BLaER1 treated with 17β-estradiol and CSF1 and Interleukin-3, amounts not matched to agents 10 nM and 100 nM (cell line): Measurements from ENCODE around the gene DHRS3.

ENCODE experiments used
- H3K27ac ChIP-seq, 11 experiments: shearing (Covaris generic); formaldehyde crosslinking; 2 replicates each; pipeline ENCODE4 v1.8.1; 2022
- H3K27me3 ChIP-seq, 11 experiments: shearing (Covaris generic); formaldehyde crosslinking; 2 replicates each; pipeline ENCODE4 v1.8.1; 2022
- H3K36me3 ChIP-seq, 11 experiments: shearing (Covaris generic); formaldehyde crosslinking; 2 replicates each; pipeline ENCODE4 v1.8.1; 2022
- H3K4me1 ChIP-seq, 10 experiments: shearing (Covaris generic); formaldehyde crosslinking; 2 replicates each; pipeline ENCODE4 v1.8.1; 2022
- H3K4me2 ChIP-seq, 11 experiments: shearing (Covaris generic); formaldehyde crosslinking; 2 replicates each; pipeline ENCODE4 v1.8.1; 2022
- H3K4me3 ChIP-seq, 10 experiments: shearing (Covaris generic); formaldehyde crosslinking; 2 replicates each; pipeline ENCODE4 v1.8.1; 2022
- H3K9ac ChIP-seq, 11 experiments: shearing (Covaris generic); formaldehyde crosslinking; 2 replicates each; pipeline ENCODE4 v1.8.1; 2022
- H3K9me3 ChIP-seq, 11 experiments: shearing (Covaris generic); formaldehyde crosslinking; replicated peaks in 1 of 11; 2 replicates each; pipeline ENCODE4 v1.8.1; 2022
- H4K20me1 ChIP-seq, 11 experiments: shearing (Covaris generic); formaldehyde crosslinking; 2 replicates each; pipeline ENCODE4 v1.8.1; 2022
- Cebpa-rat ChIP-seq, 11 experiments: shearing (Covaris generic); IDR thresholded peaks; 2 replicates each; pipeline ENCODE4 v1.8.1; 2022

Gene DHRS3

GRCh38 chr1:12643785-12644184, 25.8 kb upstream of the DHRS3 start, which contains the start of gene AADACL4:
TSS of gene AADACL4 (plus strand) at chr1:12644085. CDS start at chr1:12644547, 462 bp downstream.
- TF ChIP-seq Cebpa-rat (IDR thresholded peaks at IDR 0.05): no peak
- Histone ChIP-seq H3K9ac (no peak within 1 kb of the TSS), H4K20me1 (no peaks in the 10 kb centered on the region), H3K27ac (no peak within 1 kb of the TSS), H3K27me3 (no peaks in the 10 kb centered on the region), H3K4me2 (no peak within 1 kb of the TSS), H3K4me3 (no peak within 1 kb of the TSS), H3K9me3 (peaks cover 36 to 54% (median 39%) of the 10 kb centered on the region in 11 experiments), H3K4me1 (peaks cover 0 to 10% (median 8%) of the 10 kb centered on the region in 10 experiments; a peak in 9 of 20 replicates), H3K36me3 (peaks cover 0 to 7% (median 0%) of the 10 kb centered on the region in 11 experiments; a peak in 4 of 22 replicates)

- Histone ChIP-seq H3K36me3 (peaks cover 0 to 7% (median 0%) of the 10 kb centered on the region in 11 experiments; a peak in 4 of 22 replicates), H3K4me1 (peaks cover 0 to 6% (median 2%) of the 10 kb centered on the region in 10 experiments; a peak in 7 of 20 replicates), H4K20me1 (no peaks in the 10 kb centered on the region), H3K4me3 (no peak overlapping the region), H3K9ac (no peak overlapping the region), H3K27me3 (no peaks in the 10 kb centered on the region), H3K9me3 (peaks cover 43 to 61% (median 46%) of the 10 kb centered on the region in 11 experiments), H3K27ac (no peak overlapping the region), H3K4me2 (no peak overlapping the region)
- no peak for TF ChIP-seq Cebpa-rat (IDR thresholded peaks at IDR 0.05)
Observed at GRCh38 chr1:12643079-12643478, 25.1 kb upstream of the DHRS3 start.

DNA sequence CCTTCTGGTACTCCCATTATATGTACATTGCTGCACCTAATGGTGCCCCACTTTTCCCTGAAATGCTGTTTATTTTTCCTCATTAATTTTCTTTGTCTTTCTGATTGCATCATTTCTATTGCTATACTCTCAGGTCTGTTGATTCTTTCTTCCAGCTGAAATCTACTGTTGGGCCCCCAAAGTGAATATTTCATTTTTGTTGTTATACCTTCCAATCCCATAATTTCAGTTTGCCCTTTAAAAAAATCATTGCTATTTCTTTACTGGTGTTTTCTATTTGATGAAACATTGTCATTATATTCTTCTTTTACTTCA, 22.9 kb upstream of the DHRS3 start:
- Histone ChIP-seq H3K9me3 (peaks cover 50 to 83% (median 62%) of the 10 kb centered on the region in 11 experiments), H3K9ac (no peak overlapping the region), H3K4me3 (no peak overlapping the region), H3K4me1 (peaks cover 0 to 12% (median 11%) of the 10 kb centered on the region in 10 experiments; a peak in 17 of 20 replicates), H3K4me2 (no peak overlapping the region), H3K27ac (no peak overlapping the region), H3K27me3 (no peaks in the 10 kb centered on the region), H4K20me1 (no peaks in the 10 kb centered on the region), H3K36me3 (peaks cover 0 to 7% (median 0%) of the 10 kb centered on the region in 11 experiments; a peak in 4 of 22 replicates)
- TF ChIP-seq Cebpa-rat (IDR thresholded peaks at IDR 0.05): no peak

DNA sequence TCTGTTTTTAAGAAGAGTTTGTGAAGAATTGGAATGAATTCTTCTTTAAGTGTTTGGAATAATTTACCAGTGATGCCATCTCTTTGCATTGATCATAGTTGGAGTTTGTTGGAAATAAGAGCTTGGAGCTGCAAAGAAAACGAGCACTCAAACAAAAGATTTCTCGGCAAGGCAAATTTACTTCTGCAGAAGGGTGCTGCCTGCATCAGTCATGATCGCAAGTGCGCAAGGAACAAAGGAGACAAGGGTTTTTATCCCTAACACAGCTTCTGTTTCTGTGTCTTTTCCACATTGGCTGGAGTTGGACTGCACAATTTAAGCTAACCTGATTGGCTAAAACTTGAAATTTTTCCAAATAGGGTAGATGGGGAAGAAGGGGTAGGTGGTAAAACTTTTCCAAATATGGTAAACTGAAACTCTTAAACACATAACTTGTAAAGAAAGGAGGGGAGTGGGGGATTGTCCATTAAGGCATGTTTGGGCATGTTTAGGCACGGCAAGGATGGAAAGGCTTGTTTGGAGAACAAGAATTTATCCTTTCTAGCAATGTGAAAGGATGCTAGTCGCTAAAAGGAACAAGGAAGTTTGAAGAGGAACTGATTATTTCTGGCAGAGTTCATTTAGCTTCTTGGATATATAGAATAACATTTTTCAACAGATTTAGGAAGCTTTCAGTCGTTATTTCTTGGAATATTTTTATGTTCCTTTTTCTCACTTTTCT, 22.4 kb upstream of the DHRS3 start:
- Histone ChIP-seq H3K4me2 (no peak overlapping the region), H3K4me1 (peaks cover 0 to 17% (median 12%) of the 10 kb centered on the region in 10 experiments; a peak in 17 of 20 replicates), H3K9me3 (peaks cover 52 to 88% (median 66%) of the 10 kb centered on the region in 11 experiments), H4K20me1 (no peaks in the 10 kb centered on the region), H3K9ac (no peak overlapping the region), H3K4me3 (no peak overlapping the region), H3K36me3 (peaks cover 0 to 7% (median 0%) of the 10 kb centered on the region in 11 experiments; a peak in 4 of 22 replicates), H3K27ac (no peak overlapping the region), H3K27me3 (no peaks in the 10 kb centered on the region)
- no peak for TF ChIP-seq Cebpa-rat (IDR thresholded peaks at IDR 0.05)

GRCh38 chr1:12637693-12638092, 19.7 kb upstream of the DHRS3 start:
- peaks cover 12 to 43% (median 36%) of the 10 kb centered on the region in 10 experiments for H3K4me1 ChIP-seq
- peaks cover 55 to 83% (median 73%) of the 10 kb centered on the region in 11 experiments for H3K9me3 ChIP-seq
- no peak for TF ChIP-seq Cebpa-rat (IDR thresholded peaks at IDR 0.05)
- H4K20me1 ChIP-seq: no peaks in the 10 kb centered on the region
- no peaks in the 10 kb centered on the region for H3K27me3 ChIP-seq
- H3K27ac ChIP-seq: no peak overlapping the region
- peaks cover 0 to 7% (median 0%) of the 10 kb centered on the region in 11 experiments; a peak in 4 of 22 replicates for H3K36me3 ChIP-seq
- H3K9ac ChIP-seq: no peak overlapping the region
- no peak overlapping the region for H3K4me2 ChIP-seq
- H3K4me3 ChIP-seq: no peak overlapping the region

- H3K4me2 ChIP-seq: peak overlapping the region in 9 of 11 experiments; percentile 24 to 71 (median 62); a peak in 17 of 22 replicates
- H4K20me1 ChIP-seq: no peaks in the 10 kb centered on the region
- TF ChIP-seq Cebpa-rat (IDR thresholded peaks at IDR 0.05): no peak
- H3K36me3 ChIP-seq: peaks cover 0 to 7% (median 0%) of the 10 kb centered on the region in 11 experiments; a peak in 2 of 22 replicates
- H3K4me3 ChIP-seq: no peak overlapping the region
- peaks cover 45 to 77% (median 68%) of the 10 kb centered on the region in 11 experiments for H3K9me3 ChIP-seq
- H3K27me3 ChIP-seq: no peaks in the 10 kb centered on the region
- peaks cover 18 to 56% (median 45%) of the 10 kb centered on the region in 10 experiments for H3K4me1 ChIP-seq
- H3K9ac ChIP-seq: no peak overlapping the region
- peak overlapping the region in 2 of 11 experiments; percentile 13 to 16; a peak in 1 of 22 replicates for H3K27ac ChIP-seq
Observed at GRCh38 chr1:12636098-12636950, 18.3 kb upstream of the DHRS3 start.

DNA sequence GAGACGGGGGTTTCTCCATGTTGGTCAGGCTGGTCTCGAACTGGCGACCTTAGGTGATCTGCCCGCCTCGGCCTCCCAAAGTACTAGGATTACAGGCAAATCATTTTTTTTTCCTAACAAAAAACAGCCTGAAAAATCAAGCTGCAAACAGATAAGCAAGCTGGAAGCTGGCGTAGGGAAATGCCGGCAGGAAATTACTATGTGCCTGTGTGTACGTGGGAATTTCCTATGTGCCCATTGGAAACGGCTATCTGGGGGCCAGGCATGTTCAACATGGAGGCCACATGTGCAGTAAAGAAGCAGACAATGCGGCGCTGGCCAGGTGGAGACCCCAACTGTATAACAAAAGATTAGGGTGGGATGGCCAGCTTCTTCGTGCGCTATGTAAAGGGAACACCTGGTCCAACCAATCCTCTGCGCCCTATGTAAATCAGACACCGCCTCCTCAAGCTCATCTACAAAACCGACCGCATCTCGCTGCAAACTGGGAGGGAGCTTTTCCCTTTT, 16.7 kb upstream of the DHRS3 start:
- H3K27ac ChIP-seq: peak overlapping the region in 10 of 11 experiments; percentile 9 to 82 (median 65); a peak in 19 of 22 replicates
- peak overlapping the region in 4 of 10 experiments; percentile 16 to 27 (median 24); a peak in 5 of 20 replicates for H3K4me3 ChIP-seq
- peaks cover 31 to 72% (median 61%) of the 10 kb centered on the region in 10 experiments for H3K4me1 ChIP-seq
- peak overlapping the region; percentile 52 to 88 (median 76) for H3K4me2 ChIP-seq
- H3K36me3 ChIP-seq: peaks cover 0 to 7% (median 0%) of the 10 kb centered on the region in 11 experiments; a peak in 2 of 22 replicates
- no peak for TF ChIP-seq Cebpa-rat (IDR thresholded peaks at IDR 0.05)
- H4K20me1 ChIP-seq: no peaks in the 10 kb centered on the region
- H3K9ac ChIP-seq: peak overlapping the region in 7 of 11 experiments; percentile 21 to 58 (median 33); a peak in 7 of 22 replicates
- no peaks in the 10 kb centered on the region for H3K27me3 ChIP-seq
- H3K9me3 ChIP-seq: peaks cover 38 to 77% (median 65%) of the 10 kb centered on the region in 11 experiments

GRCh38 chr1:12634156-12634555, 16.1 kb upstream of the DHRS3 start:
- Histone ChIP-seq H3K27ac (peak overlapping the region in 10 of 11 experiments; percentile 9 to 82 (median 65); a peak in 19 of 22 replicates), H3K9ac (peak overlapping the region in 8 of 11 experiments; percentile 3 to 58 (median 28); a peak in 7 of 22 replicates)

More at GRCh38 chr1:12634156-12634555, 16.1 kb upstream of the DHRS3 start:
- H3K27me3 ChIP-seq: no peaks in the 10 kb centered on the region
- H3K9me3 ChIP-seq: peaks cover 32 to 73% (median 59%) of the 10 kb centered on the region in 11 experiments
- H4K20me1 ChIP-seq: no peaks in the 10 kb centered on the region
- peak overlapping the region; percentile 52 to 88 (median 76) for H3K4me2 ChIP-seq
- peak overlapping the region in 4 of 10 experiments; percentile 16 to 27 (median 24); a peak in 6 of 20 replicates for H3K4me3 ChIP-seq
- TF ChIP-seq Cebpa-rat (IDR thresholded peaks at IDR 0.05): no peak
- peaks cover 31 to 78% (median 66%) of the 10 kb centered on the region in 10 experiments for H3K4me1 ChIP-seq
- peaks cover 0 to 3% (median 0%) of the 10 kb centered on the region in 11 experiments; a peak in 1 of 22 replicates for H3K36me3 ChIP-seq
